ENCODE measurements around the gene PMPCA. TPM values are rescaled to one million over a fixed set of nuclear protein-coding genes. Genes with fewer than 3 reads are reported as not detected.

PMPCA gene
- total RNA-seq, 2 experiments from 2014 or later = 53.3 to 76.1 TPM

GRCh38 chr9:136429075-136429628 lies 18.7 kb downstream of the PMPCA start:
- Histone ChIP-seq H2AFZ (ENCODE audit: low read length) (no peak overlapping the region), H3K79me2 (ENCODE audit: insufficient read depth, low read depth, low read length) (no peaks in the 10 kb centered on the region), H3K4me1 (ENCODE audit: insufficient read depth, low read length, poor library complexity, severe bottlenecking) (no peaks in the 10 kb centered on the region), H3K27ac (ENCODE audit: low read depth, low read length, poor library complexity, severe bottlenecking) (no peak overlapping the region), H3K9me2 (ENCODE audit: insufficient read depth, low read length) (no peaks in the 10 kb centered on the region), H3K4me3 (ENCODE audit: low read depth, low read length, poor library complexity, severe bottlenecking) (no peak overlapping the region), H3K36me3 (ENCODE audit: insufficient read depth, low read length) (peaks cover 67% of the 10 kb centered on the region), H4K20me1 (ENCODE audit: insufficient read depth, low read length) (no peaks in the 10 kb centered on the region), H3K9me3 (ENCODE audit: low read length) (no peaks in the 10 kb centered on the region), H3K4me2 (ENCODE audit: low read length) (no peak overlapping the region)
- intact Hi-C loops (cut with micrococcal nuclease; ENCODE audit: unreplicated experiment) = no loop called here
- BruUV-seq (replicated peaks) = no TSS peak
- ChIA-PET CTCF (ENCODE audit: unreplicated experiment) (no interaction called here), POLR2A (no interaction called here)
- no peak for TF ChIP-seq CTCF (conservative IDR thresholded peaks at IDR 0.05; ENCODE audit: low read length)
- TF ChIP-seq EZH2phosphoT487 (IDR thresholded peaks at IDR 0.05; ENCODE audit: borderline replicate concordance, low read depth, low read length) = no peak
- no peak for DNase-seq (ENCODE audit: low spot score)

- Histone ChIP-seq H3K4me2 (ENCODE audit: low read length) (no peak overlapping the region), H3K4me3 (ENCODE audit: low read depth, low read length, poor library complexity, severe bottlenecking) (no peak overlapping the region), H3K36me3 (ENCODE audit: insufficient read depth, low read length) (peaks cover 59% of the 10 kb centered on the region), H4K20me1 (ENCODE audit: insufficient read depth, low read length) (no peaks in the 10 kb centered on the region), H3K9me3 (ENCODE audit: low read length) (no peaks in the 10 kb centered on the region), H3K79me2 (ENCODE audit: insufficient read depth, low read depth, low read length) (no peaks in the 10 kb centered on the region), H3K4me1 (ENCODE audit: insufficient read depth, low read length, poor library complexity, severe bottlenecking) (no peaks in the 10 kb centered on the region), H3K27ac (ENCODE audit: low read depth, low read length, poor library complexity, severe bottlenecking) (no peak overlapping the region), H3K9me2 (ENCODE audit: insufficient read depth, low read length) (no peaks in the 10 kb centered on the region), H2AFZ (ENCODE audit: low read length) (no peak overlapping the region)
- no peak for DNase-seq (ENCODE audit: low spot score)
- ChIA-PET POLR2A (no interaction called here), CTCF (ENCODE audit: unreplicated experiment) (no interaction called here)
- BruUV-seq (replicated peaks) = no TSS peak
- TF ChIP-seq EZH2phosphoT487 (IDR thresholded peaks at IDR 0.05; ENCODE audit: borderline replicate concordance, low read depth, low read length) (no peak), CTCF (conservative IDR thresholded peaks at IDR 0.05; ENCODE audit: low read length) (no peak)
- intact Hi-C loops (cut with micrococcal nuclease; ENCODE audit: unreplicated experiment) = no loop called here
Observed at GRCh38 chr9:136429683-136430491, 19.4 kb downstream of the PMPCA start.

GRCh38 chr9:136430588-136431234 lies 20.3 kb downstream of the PMPCA start:
- CTCF ChIA-PET (ENCODE audit: unreplicated experiment) = no interaction called here
- no peak overlapping the region for H3K4me3 ChIP-seq (ENCODE audit: low read depth, low read length, poor library complexity, severe bottlenecking)
- H3K27ac ChIP-seq (ENCODE audit: low read depth, low read length, poor library complexity, severe bottlenecking) = no peak overlapping the region
- POLR2A ChIA-PET = no interaction called here
- H4K20me1 ChIP-seq (ENCODE audit: insufficient read depth, low read length) = no peaks in the 10 kb centered on the region
- H2AFZ ChIP-seq (ENCODE audit: low read length) = no peak overlapping the region
- H3K9me3 ChIP-seq (ENCODE audit: low read length) = no peaks in the 10 kb centered on the region
- H3K36me3 ChIP-seq (ENCODE audit: insufficient read depth, low read length) = peaks cover 57% of the 10 kb centered on the region
- no peaks in the 10 kb centered on the region for H3K79me2 ChIP-seq (ENCODE audit: insufficient read depth, low read depth, low read length)
- intact Hi-C loops (cut with micrococcal nuclease; ENCODE audit: unreplicated experiment) = no loop called here
- H3K4me1 ChIP-seq (ENCODE audit: insufficient read depth, low read length, poor library complexity, severe bottlenecking) = no peaks in the 10 kb centered on the region
- no peaks in the 10 kb centered on the region for H3K9me2 ChIP-seq (ENCODE audit: insufficient read depth, low read length)
- H3K4me2 ChIP-seq (ENCODE audit: low read length) = no peak overlapping the region
- TF ChIP-seq CTCF (conservative IDR thresholded peaks at IDR 0.05; ENCODE audit: low read length) (no peak), EZH2phosphoT487 (IDR thresholded peaks at IDR 0.05; ENCODE audit: borderline replicate concordance, low read depth, low read length) (no peak)
- DNase-seq (ENCODE audit: low spot score) = no peak
- BruUV-seq (replicated peaks) = no TSS peak
